ENCODE results near the gene HORMAD2. TPM values are rescaled to one million over a fixed set of nuclear protein-coding genes. Genes with fewer than 3 reads are reported as not detected.
"Not testable (repeated sequence)": the region's sequence is repeated elsewhere in the genome, so short reads cannot be mapped to it uniquely, and the experiment has no call there.

HORMAD2 gene
- total RNA-seq, 1 donor from 2014 or later, result not detected

GRCh38 chr22:30088468-30088867, 8.2 kb downstream of the HORMAD2 start:
- DNase-seq (ENCODE audit: low read depth), result no peak
- no peaks in the 10 kb centered on the region for H3K36me3 ChIP-seq (ENCODE audit: control insufficient read depth, insufficient read depth, low read length)
- no peak overlapping the region for H3K4me3 ChIP-seq (ENCODE audit: low read depth, low read length)
- no peaks in the 10 kb centered on the region for H3K27me3 ChIP-seq (ENCODE audit: control insufficient read depth, insufficient read depth, low read length)
- no peak for TF ChIP-seq CTCF (IDR thresholded peaks at IDR 0.05; ENCODE audit: insufficient read depth, low read length, poor library complexity, severe bottlenecking)

GRCh38 chr22:30089655-30089974, 9.4 kb downstream of the HORMAD2 start:
- H3K4me3 ChIP-seq (ENCODE audit: low read depth, low read length), result no peak overlapping the region
- no peaks in the 10 kb centered on the region for H3K36me3 ChIP-seq (ENCODE audit: control insufficient read depth, insufficient read depth, low read length)
- DNase-seq (ENCODE audit: low read depth), result no peak
- H3K27me3 ChIP-seq (ENCODE audit: control insufficient read depth, insufficient read depth, low read length), result no peaks in the 10 kb centered on the region
- TF ChIP-seq CTCF (IDR thresholded peaks at IDR 0.05; ENCODE audit: insufficient read depth, low read length, poor library complexity, severe bottlenecking), result no peak

GRCh38 chr22:30092686-30093085, 12.4 kb downstream of the HORMAD2 start:
- H3K36me3 ChIP-seq (ENCODE audit: control insufficient read depth, insufficient read depth, low read length), result no peaks in the 10 kb centered on the region
- H3K4me3 ChIP-seq (ENCODE audit: low read depth, low read length), result no peak overlapping the region
- no peak for TF ChIP-seq CTCF (IDR thresholded peaks at IDR 0.05; ENCODE audit: insufficient read depth, low read length, poor library complexity, severe bottlenecking)
- no peaks in the 10 kb centered on the region for H3K27me3 ChIP-seq (ENCODE audit: control insufficient read depth, insufficient read depth, low read length)
- no peak for DNase-seq (ENCODE audit: low read depth)

- Histone ChIP-seq H3K36me3 (ENCODE audit: control insufficient read depth, insufficient read depth, low read length) (no peaks in the 10 kb centered on the region), H3K4me3 (ENCODE audit: low read depth, low read length) (no peak overlapping the region), H3K27me3 (ENCODE audit: control insufficient read depth, insufficient read depth, low read length) (no peaks in the 10 kb centered on the region)
- DNase-seq (ENCODE audit: low read depth), result no peak
- TF ChIP-seq CTCF (IDR thresholded peaks at IDR 0.05; ENCODE audit: insufficient read depth, low read length, poor library complexity, severe bottlenecking), result no peak
Measured at GRCh38 chr22:30094804-30095203, 14.5 kb downstream of the HORMAD2 start.

GRCh38 chr22:30097861-30098260, 17.6 kb downstream of the HORMAD2 start:
- Histone ChIP-seq H3K4me3 (ENCODE audit: low read depth, low read length) (no peak overlapping the region), H3K27me3 (ENCODE audit: control insufficient read depth, insufficient read depth, low read length) (no peaks in the 10 kb centered on the region), H3K36me3 (ENCODE audit: control insufficient read depth, insufficient read depth, low read length) (no peaks in the 10 kb centered on the region)
- TF ChIP-seq CTCF (IDR thresholded peaks at IDR 0.05; ENCODE audit: insufficient read depth, low read length, poor library complexity, severe bottlenecking), result no peak
- DNase-seq (ENCODE audit: low read depth), result no peak

- not testable (repeated sequence) for H3K4me3 ChIP-seq (ENCODE audit: low read depth, low read length); H3K27me3 ChIP-seq (ENCODE audit: control insufficient read depth, insufficient read depth, low read length)
Measured at GRCh38 chr22:30100770-30101169, 20.5 kb downstream of the HORMAD2 start.

More at GRCh38 chr22:30100770-30101169, 20.5 kb downstream of the HORMAD2 start:
- not testable (repeated sequence) for H3K36me3 ChIP-seq (ENCODE audit: control insufficient read depth, insufficient read depth, low read length); DNase-seq (ENCODE audit: low read depth)
